Posterior cingulate gyrus (tissue), 11 donors: ENCODE measurements around the gene C1QTNF5.

Source experiments
- DNase-seq, 10 donors: peaks; one replicate each; pipeline versions ENCODE4 v3.0.0 to v3.0.0-alpha.2; 2020 to 2021; ENCODE audit warnings: mixed read lengths in 3 of 10
- intact Hi-C: fragments of 100-400 bp; cut with DNase I; formaldehyde crosslinking; loops from one replicate; pipeline ENCODE4 v1.15.1; 2023

The C1QTNF5 gene

DNA sequence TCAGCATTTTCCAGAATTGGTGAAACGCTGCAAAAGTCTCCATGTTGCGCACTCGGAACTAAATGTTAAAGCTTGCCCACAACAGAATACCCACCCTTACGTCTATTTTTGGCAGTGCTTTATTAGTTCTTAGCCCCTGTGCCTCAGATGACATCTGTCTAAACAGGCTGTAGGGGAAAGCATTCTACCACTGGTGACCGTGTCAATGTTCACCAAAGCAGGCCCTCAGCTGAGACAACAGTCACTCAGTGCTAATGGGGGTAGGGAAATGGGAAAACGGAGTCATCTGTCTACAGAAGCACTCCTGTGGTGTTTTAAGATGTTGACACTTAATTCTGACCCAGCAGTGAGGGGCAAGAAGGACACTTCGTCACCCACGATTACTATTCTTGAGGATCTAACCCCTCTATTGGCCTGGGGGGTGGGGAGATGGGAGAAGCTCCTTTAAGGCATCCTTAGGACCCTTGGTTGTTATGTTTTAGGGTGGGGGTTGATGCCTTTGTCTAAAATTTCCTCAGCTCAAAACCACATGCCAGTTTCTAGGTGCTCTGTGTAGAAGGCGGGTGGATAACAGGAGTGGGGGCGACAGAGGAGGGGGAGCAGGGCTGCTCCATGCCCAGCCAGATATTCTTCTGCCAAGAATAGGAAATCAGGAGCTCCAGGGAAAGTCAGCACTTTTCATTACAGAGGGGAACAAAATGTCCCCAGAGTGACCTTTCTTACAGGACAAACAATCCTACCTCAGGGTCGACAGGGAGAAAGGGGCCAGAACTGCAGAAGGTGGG, 21.4 kb upstream of the C1QTNF5 start:
- intact Hi-C loops, result no loop called here
- peak in 3 of 10 donors; percentile 15 to 57 (median 50) for DNase-seq

DNA sequence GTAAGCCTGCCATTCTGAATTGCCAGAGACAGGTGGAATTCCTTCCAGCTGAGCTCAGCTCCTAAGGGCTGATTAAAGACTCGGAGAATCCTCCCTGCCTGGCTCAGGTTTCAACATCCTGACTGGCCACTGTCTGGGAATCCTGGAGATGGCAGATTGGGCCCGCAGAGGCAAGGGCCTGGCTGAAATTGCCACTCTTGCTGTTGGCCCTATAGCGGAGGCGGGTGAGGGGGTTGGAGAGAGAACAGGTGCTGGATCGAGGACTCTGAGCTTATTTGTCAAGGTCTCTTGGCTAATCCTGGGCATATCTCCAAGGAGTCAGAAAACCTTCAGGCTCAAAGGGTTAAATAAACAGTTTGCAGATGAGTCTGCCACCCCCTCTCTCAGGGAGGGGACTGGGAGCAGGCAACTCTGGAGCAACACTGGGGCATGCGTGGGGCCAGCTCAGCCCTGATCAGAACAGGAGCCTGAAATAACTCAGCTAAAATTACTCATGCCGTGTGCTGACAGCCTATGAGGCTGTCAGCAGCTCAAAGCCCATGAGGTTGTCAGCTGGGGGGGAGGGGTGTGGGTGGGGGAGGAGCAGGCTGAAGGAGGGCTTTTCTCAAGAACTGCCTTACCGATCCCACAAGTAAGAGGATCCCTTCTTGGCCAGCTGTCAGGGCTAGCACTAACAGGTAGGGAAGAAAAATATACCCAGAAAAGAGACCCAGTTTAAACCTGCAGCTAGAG, 20.5 kb upstream of the C1QTNF5 start:
- intact Hi-C loops, result no loop called here
- peak in 5 of 10 donors; percentile 22 to 94 (median 90) for DNase-seq

DNA sequence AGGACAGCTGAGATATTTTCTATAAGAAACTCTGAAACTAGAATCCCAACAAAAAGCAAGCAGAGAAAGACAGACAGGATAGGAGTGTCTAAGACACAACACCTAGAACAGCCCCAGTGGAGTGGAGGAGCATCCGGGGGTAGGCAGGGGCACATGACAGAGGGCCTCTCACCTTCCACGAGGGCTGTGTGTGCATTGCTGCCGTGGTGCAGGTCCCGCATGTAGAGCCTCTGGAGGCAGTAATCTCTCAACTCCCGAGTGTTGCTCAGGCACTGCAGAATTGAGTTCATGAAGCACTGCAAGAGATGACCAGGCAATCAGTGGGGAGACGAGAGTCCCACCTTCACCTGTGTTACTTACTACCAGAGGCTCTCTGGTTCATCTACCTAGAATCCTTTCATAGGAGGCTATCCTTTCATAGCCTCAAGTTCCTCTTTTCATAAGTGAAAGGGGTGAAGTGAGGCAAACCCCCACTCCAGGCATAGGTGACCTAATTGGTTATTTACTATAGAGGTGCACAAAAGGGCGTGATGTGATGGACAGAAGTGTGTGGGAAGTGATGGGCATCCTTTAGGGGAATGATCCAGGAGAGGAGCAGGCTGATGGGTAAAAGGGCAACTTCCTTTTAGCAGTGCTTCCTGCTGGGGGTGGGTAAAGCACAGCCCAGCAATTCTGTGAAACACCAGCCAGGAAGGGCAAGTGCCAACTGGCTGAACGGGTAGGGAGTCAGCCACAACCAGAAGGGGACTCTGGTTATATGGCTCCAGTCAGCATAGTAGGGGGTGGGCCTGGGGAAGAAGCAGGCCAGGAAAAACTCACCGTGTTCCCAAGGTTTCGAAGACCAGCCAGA, 18.9 kb upstream of the C1QTNF5 start:
- peak in 3 of 10 donors; percentile 16 to 61 (median 29) for DNase-seq
- intact Hi-C loops, result no loop called here

DNA sequence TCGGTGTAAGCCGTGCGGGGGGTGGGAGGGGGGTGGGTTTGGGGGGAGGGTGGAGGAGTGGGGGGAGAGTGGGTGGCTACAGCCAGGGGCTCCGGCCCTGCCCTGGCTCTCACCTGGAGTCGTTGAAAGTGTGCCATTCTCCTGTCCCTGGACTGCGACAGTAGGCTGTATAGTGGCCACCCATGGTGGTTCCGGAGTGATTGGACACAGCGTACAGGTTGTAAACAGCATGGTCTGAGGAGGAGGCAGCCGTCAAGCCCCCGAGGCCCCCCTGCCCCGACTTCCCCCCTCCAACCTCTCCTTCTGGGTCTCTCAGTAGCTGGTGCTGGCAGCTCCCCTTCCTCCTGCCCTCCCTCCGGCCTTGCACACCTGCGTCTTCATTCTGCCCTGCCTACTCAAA, 16.4 kb upstream of the C1QTNF5 start:
- peak in 1 of 10 donors; percentile 72 for DNase-seq
- intact Hi-C loops, result loop anchor here (2.0 kb wide), 2 partner anchors 24 to 118 kb away; partner anchors contain the start of gene USP2

DNA sequence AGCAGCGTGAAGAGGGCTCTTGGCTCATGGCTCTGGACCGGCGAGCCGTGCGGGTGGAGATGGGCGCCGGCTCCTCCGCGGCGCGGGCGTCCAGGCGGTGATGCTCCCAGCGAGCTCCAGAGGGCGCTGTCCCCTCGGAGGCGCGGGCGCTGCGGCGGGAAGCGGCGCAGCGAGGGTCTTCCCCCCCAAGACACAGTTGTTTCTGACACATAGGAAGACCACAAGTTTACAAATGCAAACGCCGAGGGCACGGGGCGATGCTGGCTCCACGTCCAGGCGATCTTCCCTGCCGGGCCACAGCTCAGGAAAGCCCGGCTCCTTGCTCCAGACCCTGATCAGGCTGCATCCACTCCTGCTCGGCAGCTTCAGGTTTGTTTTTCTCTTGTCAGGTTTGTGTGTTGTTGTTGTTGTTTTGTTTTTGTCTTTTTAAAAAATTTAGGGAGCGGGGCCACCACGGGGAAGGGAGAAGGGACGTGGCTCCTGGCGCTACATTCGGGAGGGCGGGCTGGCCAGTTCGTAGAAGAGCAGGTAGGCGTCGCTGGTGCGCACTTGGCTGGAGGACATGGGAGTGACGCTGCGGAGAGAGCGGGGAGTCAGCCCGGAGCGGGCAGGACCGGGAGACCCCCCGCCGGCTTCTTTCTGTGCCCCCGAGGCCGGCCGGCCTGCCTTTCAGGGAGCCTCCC, 15.8 kb upstream of the C1QTNF5 start:
- peak in 8 of 10 donors; percentile 70 to 96 (median 79) for DNase-seq

DNA sequence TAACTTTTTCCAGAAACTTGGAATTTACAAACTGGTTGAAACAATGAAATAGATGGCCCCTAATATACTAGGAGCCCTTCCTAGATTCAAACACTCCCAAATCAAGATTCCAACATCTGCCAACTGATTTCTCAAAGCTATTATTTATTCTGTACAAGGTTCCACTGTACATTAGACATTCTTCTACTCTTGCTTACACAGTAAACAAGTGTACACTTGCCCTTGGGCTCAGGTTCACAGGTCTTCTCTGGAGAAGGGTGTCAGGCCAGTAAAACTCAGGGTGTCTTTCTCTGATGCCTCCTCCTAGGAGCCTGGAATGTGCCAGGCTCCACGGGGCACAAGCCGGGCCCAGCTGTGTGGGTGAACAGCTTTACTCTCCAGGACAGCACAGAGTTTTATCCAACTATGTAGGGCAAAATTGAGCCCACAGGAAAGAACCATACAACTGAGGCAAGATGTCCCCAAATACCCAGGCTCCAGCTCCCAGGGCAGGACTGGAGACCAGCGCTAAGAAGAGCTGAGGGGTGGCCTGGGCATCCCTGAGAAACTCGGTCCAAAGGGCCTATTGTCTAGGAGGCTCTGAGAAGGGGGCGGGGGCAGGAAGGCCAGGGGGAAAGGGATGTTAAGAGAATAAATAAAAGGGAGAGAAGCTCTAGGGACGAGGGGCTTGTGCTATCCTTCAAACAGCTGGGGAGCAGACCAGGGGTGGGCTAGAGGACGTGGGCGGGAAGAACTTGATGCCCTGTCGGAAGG, 14.6 kb upstream of the C1QTNF5 start:
- DNase-seq, result peak in 2 of 10 donors; percentile 28 to 64
- intact Hi-C loops, result no loop called here

More for the DNA sequence above, 15.8 kb upstream of the C1QTNF5 start:
- intact Hi-C loops, result loop anchor here (1.0 to 2.0 kb wide), 3 partner anchors 15 to 118 kb away; partner anchors contain the start of gene USP2

DNA sequence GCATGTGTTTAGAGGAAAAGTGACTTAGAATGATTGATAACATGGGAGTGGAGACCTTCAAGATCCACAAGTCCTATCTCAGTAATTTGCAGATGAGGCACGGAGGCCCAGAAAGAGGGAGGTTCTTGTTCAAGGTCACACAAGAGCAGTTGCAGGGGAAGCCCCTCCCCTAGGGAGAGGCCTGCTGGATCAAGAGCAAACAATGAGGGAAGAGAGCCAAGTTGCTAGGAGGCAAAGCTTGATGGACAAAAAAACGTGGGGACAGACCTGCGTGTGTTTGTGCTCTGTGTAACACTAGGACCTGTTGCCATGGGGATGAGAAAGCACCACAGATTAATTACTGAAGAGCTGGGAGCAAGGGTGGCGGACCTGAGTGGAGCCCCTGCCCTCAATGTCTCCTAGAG, 12.2 kb upstream of the C1QTNF5 start:
- DNase-seq, result peak in 1 of 10 donors; percentile 65
- intact Hi-C loops, result no loop called here

DNA sequence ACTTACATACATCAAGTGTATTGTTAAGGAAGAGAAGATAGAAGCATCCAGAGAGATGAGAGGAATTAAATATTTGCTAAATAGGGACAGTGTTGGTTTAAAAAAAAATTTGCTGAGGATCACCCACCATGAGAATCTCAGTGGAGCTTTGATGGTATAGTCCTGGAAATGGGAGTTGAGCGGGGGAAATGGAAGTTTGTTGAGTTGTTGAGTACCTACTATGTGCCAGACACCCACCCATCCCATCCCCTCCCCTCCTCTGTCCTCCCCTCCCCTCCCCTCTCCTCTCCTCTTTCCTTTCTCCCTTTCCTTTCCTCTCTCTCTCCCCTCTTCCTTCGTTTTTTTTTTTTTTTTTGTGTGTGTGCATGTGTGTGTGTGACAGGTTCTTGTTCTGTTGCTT, 10.5 kb upstream of the C1QTNF5 start:
- intact Hi-C loops, result no loop called here
- DNase-seq, result no peak

DNA sequence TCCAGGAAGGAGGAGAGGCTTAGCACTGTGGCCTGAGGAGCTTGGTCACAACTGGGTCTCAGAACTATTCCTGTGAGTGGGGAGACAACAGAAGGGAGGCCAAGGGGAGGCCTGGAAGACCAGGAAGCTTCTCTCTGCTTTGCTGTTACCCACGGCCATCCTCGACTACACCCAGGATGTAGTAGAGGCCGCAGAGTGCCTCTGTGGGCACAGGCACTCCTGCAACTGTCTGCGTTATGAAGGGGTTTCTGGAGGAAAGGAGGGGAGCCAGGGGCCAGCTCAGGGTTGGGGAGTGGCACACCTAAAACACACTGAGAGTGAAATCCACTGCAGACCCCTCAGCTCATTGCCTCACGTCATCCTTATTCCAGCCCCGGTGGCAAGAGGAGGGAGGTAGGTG, 9.6 kb upstream of the C1QTNF5 start:
- DNase-seq, result peak in 1 of 10 donors; percentile 30
- intact Hi-C loops, result no loop called here

DNA sequence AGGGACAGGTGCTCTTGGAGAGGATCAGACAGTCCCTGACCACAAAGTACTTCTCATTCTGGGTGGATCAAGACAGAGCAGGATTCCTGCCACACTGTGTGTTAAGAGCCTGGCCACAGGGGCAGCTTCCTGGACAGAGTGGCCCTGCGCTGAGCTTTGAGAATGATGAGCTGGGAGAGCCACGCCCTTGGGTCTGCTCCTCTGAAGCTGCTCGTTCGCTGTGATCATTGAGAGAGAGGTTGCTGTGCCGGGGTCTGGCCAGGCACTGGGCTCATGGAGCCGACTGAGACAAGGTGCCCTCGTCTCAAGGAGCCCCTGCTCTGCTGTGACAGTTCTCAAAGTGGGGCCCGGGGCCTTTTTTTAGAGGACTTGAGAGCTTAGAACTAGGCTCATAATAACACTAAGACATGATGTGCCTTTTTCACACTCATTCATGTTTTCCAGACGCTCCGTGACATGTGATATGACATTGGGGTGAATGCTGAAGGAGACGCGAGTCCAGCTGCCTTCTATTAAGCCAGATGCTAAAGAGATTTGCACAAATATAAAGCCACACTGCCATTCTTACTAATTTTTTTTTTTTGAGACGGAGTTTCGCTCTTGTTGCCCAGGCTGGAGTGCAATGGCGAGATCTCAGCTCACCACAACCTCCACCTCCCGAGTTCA, 7.4 kb upstream of the C1QTNF5 start:
- peak in 1 of 10 donors; percentile 43 for DNase-seq
- intact Hi-C loops, result no loop called here

DNA sequence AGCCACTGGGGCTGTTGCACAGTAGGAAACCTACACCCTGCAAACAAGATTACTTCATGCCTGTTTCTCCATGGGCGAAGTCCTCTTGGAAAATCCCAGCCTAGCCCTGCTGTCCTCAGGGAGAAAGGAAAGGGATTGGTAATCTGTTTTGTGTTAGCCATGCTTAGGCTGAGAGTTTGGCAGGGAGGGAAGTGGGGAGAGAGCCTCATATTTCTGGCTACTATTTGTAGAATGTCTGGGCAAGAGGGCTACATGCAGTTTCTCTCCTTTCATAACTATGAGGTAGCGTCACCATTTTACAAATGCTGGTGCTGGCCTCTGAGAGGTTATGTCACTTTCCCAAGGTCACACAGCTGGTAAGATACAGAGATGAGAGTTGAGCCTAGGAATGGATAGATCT, 6.6 kb upstream of the C1QTNF5 start:
- DNase-seq, result peak in 1 of 10 donors; percentile 2
- intact Hi-C loops, result no loop called here

DNA sequence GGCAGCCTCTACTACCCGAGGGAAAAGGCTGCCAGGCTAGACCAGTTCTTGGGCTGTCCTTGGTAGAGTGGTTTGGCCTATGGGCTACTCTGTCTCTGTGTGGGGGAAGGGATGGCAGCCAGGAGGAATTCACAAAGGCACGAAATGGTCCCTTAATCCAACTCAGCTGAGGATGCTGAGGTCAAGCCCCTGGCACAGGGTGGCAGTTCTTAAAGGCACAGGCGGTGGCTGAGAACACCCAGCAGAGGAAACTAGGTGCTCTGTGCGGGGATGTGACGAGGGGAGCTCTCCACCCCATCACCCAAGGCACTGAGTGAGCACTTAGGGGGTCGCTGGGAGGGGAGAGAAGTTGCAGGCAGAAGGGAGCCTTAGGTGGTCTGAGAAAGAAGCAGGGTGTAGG, 5.9 kb upstream of the C1QTNF5 start, which contains the start of gene MFRP:
Gene MFRP, minus strand, starts transcription at position 101 of the 400 bp plus-strand sequence. CDS start 192 bp downstream, outside the sequence.
- intact Hi-C loops, result no loop called here
- DNase-seq, result peak in 1 of 10 donors; percentile 2

DNA sequence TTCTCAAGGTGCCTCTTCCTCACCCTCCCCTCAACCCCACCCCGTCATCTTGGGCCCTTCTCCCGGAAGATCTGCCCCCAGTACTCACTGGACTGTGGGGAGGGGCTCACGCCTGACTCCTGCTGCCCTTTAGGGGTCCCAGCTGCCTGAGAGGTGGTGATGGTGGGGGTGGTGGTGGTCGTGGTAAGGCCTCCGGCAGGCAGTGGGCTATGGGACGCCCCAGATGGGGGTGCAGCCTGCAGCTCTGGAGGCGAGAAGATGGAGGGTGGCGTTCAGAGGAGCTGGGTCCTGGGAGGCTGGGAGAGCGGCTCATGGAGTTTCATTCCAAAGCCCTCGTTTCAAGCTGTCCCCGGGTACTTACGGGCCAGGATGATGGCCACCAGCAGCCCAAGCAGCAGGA, 5.0 kb upstream of the C1QTNF5 start:
- intact Hi-C loops, result no loop called here
- peak in 2 of 10 donors; percentile 62 to 73 for DNase-seq

DNA sequence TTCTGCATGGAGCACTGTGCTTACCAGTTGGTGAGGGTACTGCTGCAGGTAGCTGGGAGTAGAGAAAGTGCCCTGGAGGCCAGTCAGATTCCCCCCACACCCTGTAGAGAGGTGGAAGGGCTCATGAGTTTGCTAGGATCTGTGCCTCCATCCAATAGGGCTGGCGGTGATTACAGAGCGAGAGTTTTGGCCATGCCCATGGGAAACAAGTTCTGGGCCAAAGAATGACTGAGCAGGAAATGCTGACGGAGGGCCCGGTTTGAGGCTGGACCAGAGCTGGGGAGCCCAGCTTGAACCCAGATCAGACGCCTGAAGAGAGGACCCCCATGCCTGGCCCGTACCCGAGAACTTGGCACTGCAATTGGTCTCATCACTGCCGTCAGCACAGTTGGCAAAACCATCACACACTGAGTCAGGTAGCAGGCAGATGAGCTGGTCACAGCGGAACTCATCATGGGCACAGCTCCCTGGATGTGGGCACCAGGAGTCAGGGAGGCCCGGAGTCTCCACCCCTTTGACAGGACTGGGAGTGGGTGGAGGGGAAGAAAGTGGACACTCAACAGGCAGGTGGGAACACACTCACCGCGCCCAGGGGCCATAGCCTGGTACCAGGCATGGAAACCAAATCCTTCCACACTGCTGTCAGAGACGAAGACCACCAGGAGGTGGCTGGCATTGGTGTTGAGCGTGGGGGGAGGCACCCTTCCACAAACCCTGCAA, 3.8 kb upstream of the C1QTNF5 start:
- intact Hi-C loops, result loop anchor here (5.0 kb wide), 1 partner anchor 38 kb away; the partner anchor contains the start of gene USP2
- DNase-seq, result peak in 1 of 10 donors; percentile 69

DNA sequence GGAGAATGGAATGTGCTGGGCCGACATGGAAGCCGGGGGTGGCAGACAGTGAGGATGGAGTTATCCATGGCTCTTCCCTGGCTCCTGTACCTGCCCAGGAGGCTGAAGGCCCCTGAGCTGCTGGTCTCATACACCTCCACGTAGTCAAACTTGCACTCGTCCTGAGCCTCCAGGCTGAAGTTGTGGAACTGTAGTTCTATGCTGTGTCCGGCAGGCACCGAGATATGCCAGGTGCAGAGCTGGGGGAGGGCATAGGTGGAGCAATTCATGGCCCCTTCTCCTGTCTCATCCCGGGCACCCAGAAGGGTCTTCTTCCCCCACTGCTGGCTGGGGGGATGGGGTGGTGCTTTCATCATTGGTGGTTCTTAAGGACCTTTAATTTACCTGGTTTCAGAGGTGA, 3.0 kb upstream of the C1QTNF5 start:
- DNase-seq, result peak in 1 of 10 donors; percentile 57
- intact Hi-C loops, result loop anchor here (5.0 kb wide), 1 partner anchor 39 kb away; the partner anchor contains the start of gene USP2

DNA sequence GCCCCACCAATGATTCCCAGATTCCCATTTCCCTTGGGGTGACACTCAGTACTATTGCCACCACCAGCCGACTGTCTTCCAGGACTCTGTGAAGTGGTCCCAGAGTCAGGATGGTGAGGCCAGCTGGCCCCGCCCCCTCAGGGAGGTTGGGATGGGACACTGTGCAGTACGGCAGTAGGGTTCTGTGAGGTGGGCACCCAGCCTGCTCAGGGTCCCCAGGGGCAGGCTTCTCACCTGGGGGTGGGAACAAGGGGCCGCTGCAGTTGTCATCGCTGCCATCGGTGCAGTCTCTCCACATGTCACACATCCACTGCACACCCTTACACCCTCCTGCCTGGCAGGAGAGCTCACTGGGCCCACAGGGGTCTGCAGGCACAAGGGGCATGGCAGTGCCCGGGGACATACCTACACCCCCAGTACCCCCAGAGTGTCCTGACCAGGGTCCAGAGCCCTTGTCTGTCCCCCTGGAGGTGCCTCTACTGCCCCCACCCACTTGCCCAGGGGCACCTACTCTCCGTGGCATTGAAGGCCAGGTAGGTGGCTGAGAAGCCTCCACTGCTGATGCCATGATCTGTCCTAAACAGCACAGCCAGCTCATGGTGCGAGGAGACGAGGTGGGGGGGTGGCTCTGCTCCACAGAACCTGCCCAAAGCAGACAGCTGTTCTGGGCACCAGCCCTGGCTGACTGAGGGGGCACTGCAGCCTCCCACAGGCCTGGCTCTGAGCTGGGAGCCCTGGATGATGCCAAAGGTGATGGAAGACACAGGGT, 1.9 kb upstream of the C1QTNF5 start:
- DNase-seq, result peak in 1 of 10 donors; percentile 79
- intact Hi-C loops, result loop anchor here (5.0 kb wide), 1 partner anchor 40 kb away; the partner anchor contains the start of gene USP2

DNA sequence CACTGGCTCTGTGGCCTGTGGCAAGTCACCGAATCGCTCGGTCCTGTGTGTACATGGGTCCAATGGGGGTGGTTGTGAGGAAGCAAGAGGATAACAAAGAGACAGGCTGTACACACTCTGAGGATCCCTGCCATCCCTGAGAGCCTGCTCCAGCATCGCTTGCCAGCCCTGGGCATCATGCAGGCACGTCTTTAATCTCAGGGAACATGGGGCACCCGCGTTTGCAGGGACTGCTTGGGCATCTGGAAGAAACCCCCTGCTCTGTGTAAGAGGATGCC, 1.3 kb upstream of the C1QTNF5 start:
- intact Hi-C loops, result loop anchor here (5.0 kb wide), 1 partner anchor 40 kb away; the partner anchor contains the start of gene USP2
- DNase-seq, result peak in 1 of 10 donors; percentile 69
